ENCODE measurements around the gene NLGN3. TPM values are rescaled to one million over a fixed set of nuclear protein-coding genes. Genes with fewer than 3 reads are reported as not detected.
"Not testable (repeated sequence)": the region's sequence is repeated elsewhere in the genome, so short reads cannot be mapped to it uniquely, and the experiment has no call there.

NLGN3 gene
- total RNA-seq, 2 donors from 2014 or later: 1.6 to 6.4 TPM

GRCh38 chrX:71171110-71171801 lies 26.6 kb downstream of the NLGN3 start:
- no peaks in the 10 kb centered on the region for H3K9me3 Mint-ChIP-seq
- H3K4me3 Mint-ChIP-seq: no peak overlapping the region
- peaks cover 5% of the 10 kb centered on the region for H3K4me1 Mint-ChIP-seq
- no peaks in the 10 kb centered on the region for H3K27me3 Mint-ChIP-seq
- no peak overlapping the region for H3K27ac Mint-ChIP-seq
- peaks cover 27% of the 10 kb centered on the region for H3K36me3 Mint-ChIP-seq (ENCODE audit: low read depth)
- ATAC-seq (replicated peaks): no peak

GRCh38 chrX:71173440-71173839 lies 28.8 kb downstream of the NLGN3 start:
- Mint-ChIP-seq H3K4me1 (peaks cover 5% of the 10 kb centered on the region), H3K27ac (no peak overlapping the region), H3K4me3 (no peak overlapping the region), H3K36me3 (ENCODE audit: low read depth) (peaks cover 33% of the 10 kb centered on the region), H3K27me3 (no peaks in the 10 kb centered on the region), H3K9me3 (no peaks in the 10 kb centered on the region)
- no peak for ATAC-seq (replicated peaks)

GRCh38 chrX:71174795-71175194 lies 30.2 kb downstream of the NLGN3 start:
- no peak overlapping the region for H3K4me3 Mint-ChIP-seq
- H3K4me1 Mint-ChIP-seq: peaks cover 5% of the 10 kb centered on the region
- ATAC-seq (replicated peaks): peak; percentile 77
- no peaks in the 10 kb centered on the region for H3K27me3 Mint-ChIP-seq
- H3K27ac Mint-ChIP-seq: peak overlapping the region; percentile 46
- H3K36me3 Mint-ChIP-seq (ENCODE audit: low read depth): peaks cover 33% of the 10 kb centered on the region
- no peaks in the 10 kb centered on the region for H3K9me3 Mint-ChIP-seq

- H3K36me3 Mint-ChIP-seq (ENCODE audit: low read depth): peaks cover 33% of the 10 kb centered on the region
- no peaks in the 10 kb centered on the region for H3K9me3 Mint-ChIP-seq
- H3K4me1 Mint-ChIP-seq: peaks cover 5% of the 10 kb centered on the region
- ATAC-seq (replicated peaks): no peak
- no peak overlapping the region for H3K4me3 Mint-ChIP-seq
- no peak overlapping the region for H3K27ac Mint-ChIP-seq
- no peaks in the 10 kb centered on the region for H3K27me3 Mint-ChIP-seq
Observed at GRCh38 chrX:71175531-71175930, 30.9 kb downstream of the NLGN3 start.

- Mint-ChIP-seq H3K4me1 (peaks cover 5% of the 10 kb centered on the region), H3K9me3 (no peaks in the 10 kb centered on the region), H3K36me3 (ENCODE audit: low read depth) (peaks cover 39% of the 10 kb centered on the region), H3K27ac (no peak overlapping the region), H3K4me3 (no peak overlapping the region), H3K27me3 (no peaks in the 10 kb centered on the region)
- ATAC-seq (replicated peaks): no peak
Observed at GRCh38 chrX:71177327-71177726, 32.7 kb downstream of the NLGN3 start.

GRCh38 chrX:71178908-71179307 lies 34.3 kb downstream of the NLGN3 start:
- Mint-ChIP-seq H3K36me3 (ENCODE audit: low read depth) (peaks cover 31% of the 10 kb centered on the region), H3K4me3 (no peak overlapping the region), H3K9me3 (no peaks in the 10 kb centered on the region), H3K27ac (no peak overlapping the region), H3K4me1 (peaks cover 5% of the 10 kb centered on the region), H3K27me3 (no peaks in the 10 kb centered on the region)
- no peak for ATAC-seq (replicated peaks)

- H3K27ac Mint-ChIP-seq: not testable (repeated sequence)
Observed at GRCh38 chrX:71180579-71181265, 36.1 kb downstream of the NLGN3 start.

GRCh38 chrX:71181558-71181909 lies 36.9 kb downstream of the NLGN3 start:
- Mint-ChIP-seq H3K27me3 (no peaks in the 10 kb centered on the region), H3K4me3 (peak overlapping the region; percentile 87), H3K9me3 (no peaks in the 10 kb centered on the region), H3K4me1 (no peaks in the 10 kb centered on the region), H3K36me3 (ENCODE audit: low read depth) (peaks cover 20% of the 10 kb centered on the region), H3K27ac (peak overlapping the region; percentile 93)
- ATAC-seq (replicated peaks): peak; percentile 38

More at GRCh38 chrX:71180579-71181265, 36.1 kb downstream of the NLGN3 start:
- Mint-ChIP-seq H3K4me3 (peak overlapping the region; percentile 87), H3K36me3 (ENCODE audit: low read depth) (peaks cover 20% of the 10 kb centered on the region)
- not testable (repeated sequence) for H3K9me3 Mint-ChIP-seq; H3K27me3 Mint-ChIP-seq; H3K4me1 Mint-ChIP-seq; ATAC-seq (replicated peaks)

GRCh38 chrX:71181910-71182799 lies 37.5 kb downstream of the NLGN3 start:
- Mint-ChIP-seq H3K36me3 (ENCODE audit: low read depth) (peaks cover 15% of the 10 kb centered on the region), H3K9me3 (no peaks in the 10 kb centered on the region), H3K4me3 (peak overlapping the region; percentile 87), H3K27me3 (no peaks in the 10 kb centered on the region), H3K4me1 (no peaks in the 10 kb centered on the region), H3K27ac (peak overlapping the region; percentile 93)
- ATAC-seq (replicated peaks): peak; percentile 96

GRCh38 chrX:71182871-71183270 lies 38.2 kb downstream of the NLGN3 start:
- Mint-ChIP-seq H3K4me1 (no peaks in the 10 kb centered on the region), H3K27me3 (no peaks in the 10 kb centered on the region), H3K9me3 (no peaks in the 10 kb centered on the region), H3K4me3 (peak overlapping the region; percentile 87), H3K27ac (peak overlapping the region; percentile 93), H3K36me3 (ENCODE audit: low read depth) (peaks cover 8% of the 10 kb centered on the region)
- no peak for ATAC-seq (replicated peaks)

GRCh38 chrX:71183341-71183740 lies 38.7 kb downstream of the NLGN3 start:
- no peak overlapping the region for H3K27ac Mint-ChIP-seq
- H3K4me3 Mint-ChIP-seq: peak overlapping the region; percentile 87
- no peaks in the 10 kb centered on the region for H3K27me3 Mint-ChIP-seq
- peaks cover 6% of the 10 kb centered on the region for H3K36me3 Mint-ChIP-seq (ENCODE audit: low read depth)
- no peaks in the 10 kb centered on the region for H3K9me3 Mint-ChIP-seq
- ATAC-seq (replicated peaks): no peak
- no peaks in the 10 kb centered on the region for H3K4me1 Mint-ChIP-seq

- Mint-ChIP-seq H3K27ac (no peak overlapping the region), H3K36me3 (ENCODE audit: low read depth) (peaks cover 6% of the 10 kb centered on the region), H3K4me1 (no peaks in the 10 kb centered on the region), H3K9me3 (no peaks in the 10 kb centered on the region), H3K4me3 (no peak overlapping the region), H3K27me3 (no peaks in the 10 kb centered on the region)
- no peak for ATAC-seq (replicated peaks)
Observed at GRCh38 chrX:71184092-71184491, 39.5 kb downstream of the NLGN3 start.

- Mint-ChIP-seq H3K36me3 (ENCODE audit: low read depth) (peaks cover 6% of the 10 kb centered on the region), H3K9me3 (no peaks in the 10 kb centered on the region), H3K4me1 (no peaks in the 10 kb centered on the region), H3K27me3 (no peaks in the 10 kb centered on the region), H3K4me3 (no peak overlapping the region), H3K27ac (no peak overlapping the region)
- no peak for ATAC-seq (replicated peaks)
Observed at GRCh38 chrX:71184803-71185495, 40.3 kb downstream of the NLGN3 start.

GRCh38 chrX:71191248-71191647 lies 46.6 kb downstream of the NLGN3 start:
- Mint-ChIP-seq H3K4me3 (peak overlapping the region; percentile 46), H3K36me3 (ENCODE audit: low read depth) (peaks cover 15% of the 10 kb centered on the region), H3K27ac (peak overlapping the region; percentile 90), H3K9me3 (no peaks in the 10 kb centered on the region), H3K4me1 (peaks cover 7% of the 10 kb centered on the region), H3K27me3 (no peaks in the 10 kb centered on the region)
- no peak for ATAC-seq (replicated peaks)
